ENCODE results near the gene TLL2.

GRCh38 chr10:96325719-96326373, 187.9 kb downstream of the TLL2 start:
- TF ChIP-seq CTCF (conservative IDR thresholded peaks at IDR 0.05 in 1 of 2, IDR thresholded peaks at IDR 0.05 in 1 of 2; ENCODE audit: extremely low read depth in 1 of 2, insufficient read depth in 1 of 2, low read depth in 1 of 2, low read length in 2 of 2), result no peak
- no peak for TF ChIP-seq EZH2 (IDR thresholded peaks at IDR 0.05; ENCODE audit: borderline replicate concordance, low read length)

All from mammary epithelial cell (primary cell).